ENCODE data around the gene RAB19.

RAB19 gene

DNA sequence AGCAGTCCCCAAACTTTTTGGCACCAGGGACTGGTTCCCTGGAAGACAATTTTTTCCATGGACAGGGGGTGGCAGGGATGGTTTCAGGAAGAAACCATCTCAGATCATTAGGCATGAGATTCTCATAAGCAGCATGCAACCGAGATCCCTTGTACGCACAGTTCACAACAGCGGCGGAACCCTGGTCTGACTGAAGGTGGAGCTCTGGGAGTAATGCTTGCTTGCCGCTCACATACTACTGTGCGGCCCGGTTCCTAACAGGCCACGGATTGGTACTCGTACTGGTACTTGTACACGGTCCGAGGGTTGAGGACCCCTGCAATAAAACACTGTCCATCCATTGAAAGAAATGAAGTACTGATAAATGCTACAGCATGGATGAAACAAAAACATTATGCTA lies 42.6 kb downstream of the RAB19 start:
- Histone ChIP-seq H3K4me1 (ENCODE audit: control insufficient read depth, insufficient read depth, low read length) (no peaks in the 10 kb centered on the region), H3K27ac (ENCODE audit: extremely low read depth, low read depth, low read length) (no peak overlapping the region), H3K9me3 (ENCODE audit: control insufficient read depth, insufficient read depth, low read depth, low read length) (no peaks in the 10 kb centered on the region), H3K36me3 (ENCODE audit: control insufficient read depth in 2 of 2, insufficient read depth in 1 of 2, low read length in 2 of 2) (no peaks in the 10 kb centered on the region), H3K4me3 (ENCODE audit: low read depth, low read length) (no peak overlapping the region)
- ChIA-PET CTCF (interaction anchor here (0.7 kb wide), 1 partner anchor 48 kb away, joined by 5 read pairs; the partner anchor contains the start of gene SLC37A3), POLR2A (interaction anchor here (0.5 kb wide), 1 partner anchor 178 kb away, joined by 3 read pairs; no protein-coding TSS in a partner anchor)
- TF ChIP-seq YY1 (tag by site-specific recombination; IDR thresholded peaks at IDR 0.05) (no peak), ZNF169 (tag by site-specific recombination; IDR thresholded peaks at IDR 0.05) (no peak), ZNF664 (tag by site-specific recombination; IDR thresholded peaks at IDR 0.05) (no peak), ZBTB48 (tag by site-specific recombination; IDR thresholded peaks at IDR 0.05) (no peak), ZNF37A (tag by site-specific recombination; IDR thresholded peaks at IDR 0.05) (no peak), ZNF423 (tag by site-specific recombination; IDR thresholded peaks at IDR 0.05) (no peak), KLF7 (tag by site-specific recombination; IDR thresholded peaks at IDR 0.05; ENCODE audit: borderline replicate concordance) (no peak), ZNF768 (tag by site-specific recombination; IDR thresholded peaks at IDR 0.05) (no peak), ZNF157 (tag by site-specific recombination; IDR thresholded peaks at IDR 0.05) (no peak)
- TF ChIP-seq, protein P1, sequence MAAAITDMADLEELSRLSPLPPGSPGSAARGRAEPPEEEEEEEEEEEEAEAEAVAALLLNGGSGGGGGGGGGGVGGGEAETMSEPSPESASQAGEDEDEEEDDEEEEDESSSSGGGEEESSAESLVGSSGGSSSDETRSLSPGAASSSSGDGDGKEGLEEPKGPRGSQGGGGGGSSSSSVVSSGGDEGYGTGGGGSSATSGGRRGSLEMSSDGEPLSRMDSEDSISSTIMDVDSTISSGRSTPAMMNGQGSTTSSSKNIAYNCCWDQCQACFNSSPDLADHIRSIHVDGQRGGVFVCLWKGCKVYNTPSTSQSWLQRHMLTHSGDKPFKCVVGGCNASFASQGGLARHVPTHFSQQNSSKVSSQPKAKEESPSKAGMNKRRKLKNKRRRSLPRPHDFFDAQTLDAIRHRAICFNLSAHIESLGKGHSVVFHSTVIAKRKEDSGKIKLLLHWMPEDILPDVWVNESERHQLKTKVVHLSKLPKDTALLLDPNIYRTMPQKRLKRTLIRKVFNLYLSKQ (tag by site-specific recombination; IDR thresholded peaks at IDR 0.05; ENCODE audit: borderline replicate concordance), result no peak
- TF ChIP-seq, protein P2, sequence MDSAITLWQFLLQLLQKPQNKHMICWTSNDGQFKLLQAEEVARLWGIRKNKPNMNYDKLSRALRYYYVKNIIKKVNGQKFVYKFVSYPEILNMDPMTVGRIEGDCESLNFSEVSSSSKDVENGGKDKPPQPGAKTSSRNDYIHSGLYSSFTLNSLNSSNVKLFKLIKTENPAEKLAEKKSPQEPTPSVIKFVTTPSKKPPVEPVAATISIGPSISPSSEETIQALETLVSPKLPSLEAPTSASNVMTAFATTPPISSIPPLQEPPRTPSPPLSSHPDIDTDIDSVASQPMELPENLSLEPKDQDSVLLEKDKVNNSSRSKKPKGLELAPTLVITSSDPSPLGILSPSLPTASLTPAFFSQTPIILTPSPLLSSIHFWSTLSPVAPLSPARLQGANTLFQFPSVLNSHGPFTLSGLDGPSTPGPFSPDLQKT (IDR thresholded peaks at IDR 0.05; ENCODE audit: borderline replicate concordance, low read depth, low read length), result no peak

DNA sequence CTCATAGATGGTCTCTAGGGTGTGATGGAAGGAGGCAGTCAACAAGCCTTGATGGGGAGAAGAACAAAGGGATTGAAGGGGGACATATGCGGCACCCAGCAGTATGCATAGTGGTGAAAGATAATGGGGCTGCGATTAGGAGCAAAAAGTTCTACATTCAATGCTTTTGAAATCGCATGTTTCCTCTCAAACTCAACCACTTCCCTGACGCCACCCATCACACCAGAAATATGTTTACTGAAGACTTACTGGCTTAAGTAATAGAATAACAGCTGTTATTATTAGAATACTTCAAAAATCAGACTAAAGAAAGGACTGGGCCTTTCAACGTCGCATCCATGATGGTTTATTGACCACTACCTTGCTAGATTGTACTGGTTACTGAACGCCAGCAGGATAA lies 44.0 kb downstream of the RAB19 start:
- no peaks in the 10 kb centered on the region for H3K9me3 ChIP-seq (ENCODE audit: control insufficient read depth, insufficient read depth, low read depth, low read length)
- TF ChIP-seq ZNF785 (tag by site-specific recombination; IDR thresholded peaks at IDR 0.05), result no peak
- TF ChIP-seq, protein P3, sequence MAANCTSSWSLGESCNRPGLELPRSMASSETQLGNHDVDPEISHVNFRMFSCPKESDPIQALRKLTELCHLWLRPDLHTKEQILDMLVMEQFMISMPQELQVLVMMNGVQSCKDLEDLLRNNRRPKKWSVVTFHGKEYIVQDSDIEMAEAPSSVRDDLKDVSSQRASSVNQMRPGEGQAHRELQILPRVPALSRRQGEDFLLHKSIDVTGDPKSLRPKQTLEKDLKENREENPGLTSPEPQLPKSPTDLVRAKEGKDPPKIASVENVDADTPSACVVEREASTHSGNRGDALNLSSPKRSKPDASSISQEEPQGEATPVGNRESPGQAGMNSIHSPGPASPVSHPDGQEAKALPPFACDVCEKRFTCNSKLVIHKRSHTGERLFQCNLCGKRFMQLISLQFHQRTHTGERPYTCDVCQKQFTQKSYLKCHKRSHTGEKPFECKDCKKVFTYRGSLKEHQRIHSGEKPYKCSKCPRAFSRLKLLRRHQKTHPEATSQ (tag by site-specific recombination; IDR thresholded peaks at IDR 0.05), result no peak
- TF ChIP-seq ZBTB8A (tag by site-specific recombination; IDR thresholded peaks at IDR 0.05), result no peak
- TF ChIP-seq ZNF768 (tag by site-specific recombination; IDR thresholded peaks at IDR 0.05), result no peak
- no peak for TF ChIP-seq ZNF747 (tag by site-specific recombination; IDR thresholded peaks at IDR 0.05)
- TF ChIP-seq ZNF416 (tag by site-specific recombination; IDR thresholded peaks at IDR 0.05), result no peak
- no peak for TF ChIP-seq SCRT2 (tag by site-specific recombination; IDR thresholded peaks at IDR 0.05)
- TF ChIP-seq OVOL3 (tag by site-specific recombination; IDR thresholded peaks at IDR 0.05), result no peak
- TF ChIP-seq ZNF654 (tag by site-specific recombination; IDR thresholded peaks at IDR 0.05; ENCODE audit: low read depth), result no peak
- TF ChIP-seq, protein P4, sequence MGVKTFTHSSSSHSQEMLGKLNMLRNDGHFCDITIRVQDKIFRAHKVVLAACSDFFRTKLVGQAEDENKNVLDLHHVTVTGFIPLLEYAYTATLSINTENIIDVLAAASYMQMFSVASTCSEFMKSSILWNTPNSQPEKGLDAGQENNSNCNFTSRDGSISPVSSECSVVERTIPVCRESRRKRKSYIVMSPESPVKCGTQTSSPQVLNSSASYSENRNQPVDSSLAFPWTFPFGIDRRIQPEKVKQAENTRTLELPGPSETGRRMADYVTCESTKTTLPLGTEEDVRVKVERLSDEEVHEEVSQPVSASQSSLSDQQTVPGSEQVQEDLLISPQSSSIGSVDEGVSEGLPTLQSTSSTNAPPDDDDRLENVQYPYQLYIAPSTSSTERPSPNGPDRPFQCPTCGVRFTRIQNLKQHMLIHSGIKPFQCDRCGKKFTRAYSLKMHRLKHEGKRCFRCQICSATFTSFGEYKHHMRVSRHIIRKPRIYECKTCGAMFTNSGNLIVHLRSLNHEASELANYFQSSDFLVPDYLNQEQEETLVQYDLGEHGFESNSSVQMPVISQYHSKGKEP (tag by site-specific recombination; IDR thresholded peaks at IDR 0.05), result no peak
- TF ChIP-seq, protein P5, sequence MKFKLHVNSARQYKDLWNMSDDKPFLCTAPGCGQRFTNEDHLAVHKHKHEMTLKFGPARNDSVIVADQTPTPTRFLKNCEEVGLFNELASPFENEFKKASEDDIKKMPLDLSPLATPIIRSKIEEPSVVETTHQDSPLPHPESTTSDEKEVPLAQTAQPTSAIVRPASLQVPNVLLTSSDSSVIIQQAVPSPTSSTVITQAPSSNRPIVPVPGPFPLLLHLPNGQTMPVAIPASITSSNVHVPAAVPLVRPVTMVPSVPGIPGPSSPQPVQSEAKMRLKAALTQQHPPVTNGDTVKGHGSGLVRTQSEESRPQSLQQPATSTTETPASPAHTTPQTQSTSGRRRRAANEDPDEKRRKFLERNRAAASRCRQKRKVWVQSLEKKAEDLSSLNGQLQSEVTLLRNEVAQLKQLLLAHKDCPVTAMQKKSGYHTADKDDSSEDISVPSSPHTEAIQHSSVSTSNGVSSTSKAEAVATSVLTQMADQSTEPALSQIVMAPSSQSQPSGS (tag by site-specific recombination; IDR thresholded peaks at IDR 0.05; ENCODE audit: low read depth), result no peak
- no peaks in the 10 kb centered on the region for H3K36me3 ChIP-seq (ENCODE audit: control insufficient read depth in 2 of 2, insufficient read depth in 1 of 2, low read length in 2 of 2)
- no peak overlapping the region for H3K27ac ChIP-seq (ENCODE audit: extremely low read depth, low read depth, low read length)
- ChIA-PET CTCF (interaction anchor here (0.7 to 0.8 kb wide), 2 partner anchors 23 to 27 kb away, joined by 3 read pairs; no protein-coding TSS in a partner anchor), POLR2A (no interaction called here)
- H3K4me1 ChIP-seq (ENCODE audit: control insufficient read depth, insufficient read depth, low read length), result no peaks in the 10 kb centered on the region
- no peak overlapping the region for H3K4me3 ChIP-seq (ENCODE audit: low read depth, low read length)

Data from HEK293 (cell line).